Dermis blood vessel endothelial cell (primary cell): Measurements from ENCODE around the gene GRIK2. TPM values are rescaled to one million over a fixed set of nuclear protein-coding genes. Genes with fewer than 3 reads are reported as not detected.
"Not testable (repeated sequence)": the region's sequence is repeated elsewhere in the genome, so short reads cannot be mapped to it uniquely, and the experiment has no call there.

Experiments used
- DNase-seq: peaks from one replicate; pipeline ENCODE4 v3.0.0; 2010
- total RNA-seq: library from RNA; depleted of rRNA; stranded (reverse); fragments of >200 nt; gene quantifications from 2 replicates; pipeline ENCODE4 v1.2.3, GENCODE V29; 2014

GRIK2 gene
- total RNA-seq, 1 donor from 2014 or later: 0.34 TPM

DNA sequence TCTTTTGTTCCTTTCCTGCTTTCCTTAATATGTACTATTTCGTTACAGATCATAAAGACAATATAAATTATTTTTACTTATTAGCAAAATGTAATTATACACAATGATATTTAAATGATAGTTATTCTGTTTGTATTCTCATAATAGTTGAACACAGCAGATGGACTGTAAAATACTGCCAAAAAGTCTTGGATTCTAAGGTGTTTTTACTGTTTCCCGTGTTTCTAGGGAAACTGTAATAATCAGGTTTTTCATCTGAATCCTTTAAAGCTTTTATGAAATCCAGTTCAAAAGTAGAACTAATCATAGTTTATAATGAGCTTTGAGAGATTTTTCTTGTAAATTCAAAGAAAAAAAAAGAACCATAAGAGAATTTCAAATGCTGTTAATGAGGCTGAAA lies 148.4 kb downstream of the GRIK2 start:
- DNase-seq: no peak

- DNase-seq: no peak
These were observed 150.3 kb downstream of the GRIK2 start for GRCh38 chr6:101543796-101544195.

DNA sequence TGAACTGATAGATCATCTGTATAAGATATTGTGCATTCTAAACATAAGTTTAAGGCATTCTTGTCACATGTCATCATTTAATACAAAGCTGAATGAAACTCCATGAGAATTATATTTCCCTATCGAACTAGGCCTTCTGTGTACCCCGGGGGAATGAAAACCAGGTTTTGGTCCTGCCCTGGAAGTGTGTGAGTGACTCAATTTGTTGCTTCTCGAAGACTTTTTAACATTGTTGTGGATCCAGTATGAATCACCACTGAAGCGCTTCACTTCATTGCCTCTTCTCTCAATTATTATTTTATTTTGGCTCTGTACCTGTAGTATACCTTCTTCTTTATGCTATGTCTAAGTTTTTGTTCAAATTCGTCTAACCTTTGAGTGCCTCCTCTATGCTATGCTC lies 150.8 kb downstream of the GRIK2 start:
- DNase-seq: no peak

DNA sequence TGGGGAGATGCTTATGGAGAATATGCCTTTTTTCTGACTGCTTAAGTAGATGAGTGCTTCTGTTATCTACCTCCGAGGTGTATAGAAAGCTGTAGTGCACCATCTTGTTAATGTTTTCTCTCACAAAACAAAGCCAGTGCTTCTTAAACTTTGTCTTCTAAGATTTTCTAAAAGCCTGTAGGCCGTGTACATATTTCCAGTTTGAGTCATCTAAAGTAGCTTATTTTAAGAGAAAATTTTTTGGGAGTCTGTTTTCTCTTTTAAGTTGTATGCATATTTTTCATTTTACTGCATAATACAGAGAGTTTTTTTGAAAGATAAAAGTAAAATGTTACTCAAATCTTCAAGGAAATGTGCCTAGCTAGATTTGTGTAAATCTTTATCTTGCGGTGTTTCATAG lies 151.7 kb downstream of the GRIK2 start:
- DNase-seq: no peak

DNA sequence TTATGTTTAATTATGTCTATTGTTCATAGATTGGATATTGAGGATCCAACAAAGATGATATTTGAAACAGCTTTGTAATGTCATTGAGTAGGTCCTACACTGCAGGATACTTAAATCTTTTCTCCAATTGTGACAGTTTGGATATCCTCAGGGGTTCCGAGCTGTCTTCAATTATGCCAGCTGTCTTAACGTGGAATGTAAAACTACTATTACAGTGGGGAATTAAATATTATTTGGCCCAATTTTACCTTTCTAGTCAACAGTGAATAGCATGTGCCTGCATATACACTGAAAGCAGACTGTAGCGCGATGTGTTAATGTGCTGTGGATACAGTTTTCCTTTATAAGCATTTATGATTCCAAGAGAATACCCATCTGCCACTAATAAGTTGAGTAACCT lies 156.9 kb downstream of the GRIK2 start:
- DNase-seq: no peak

DNA sequence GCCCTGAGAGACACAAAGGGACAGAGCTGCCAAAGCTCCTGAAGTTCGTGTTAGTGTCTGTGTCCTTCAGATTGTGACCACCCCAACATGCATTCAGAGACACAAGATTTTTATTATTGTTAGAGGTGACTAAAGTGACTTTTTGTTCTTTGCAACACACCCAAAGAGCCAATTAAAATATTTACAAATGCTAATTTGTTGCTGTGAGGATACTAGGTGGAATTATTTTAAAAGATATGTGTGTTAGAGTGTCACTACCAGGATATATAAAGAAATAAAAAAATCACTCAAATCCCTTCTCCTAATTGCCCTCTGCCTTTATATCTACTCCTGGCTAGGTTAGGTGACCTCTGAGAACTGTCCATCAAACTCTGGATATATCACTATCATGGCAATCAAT lies 160.7 kb downstream of the GRIK2 start:
- no peak for DNase-seq

DNA sequence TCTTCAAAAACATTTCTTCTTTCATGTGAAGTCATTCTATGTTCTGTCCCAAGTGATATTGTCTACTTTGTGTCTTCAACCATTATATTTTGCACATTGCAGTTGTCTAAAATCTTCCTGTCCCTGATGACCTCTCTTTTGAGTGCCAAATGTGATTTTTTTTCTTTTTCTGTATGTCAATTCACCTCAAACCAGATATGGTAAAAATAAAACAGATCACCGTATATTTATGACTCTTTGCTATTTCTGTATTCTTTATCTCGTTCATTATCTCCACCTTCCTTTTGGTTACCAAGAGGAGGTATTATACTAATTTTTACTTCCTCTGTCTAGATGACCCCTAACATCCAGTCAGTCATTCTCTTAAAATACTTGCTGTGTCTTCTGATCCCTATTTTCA lies 165.2 kb downstream of the GRIK2 start:
- DNase-seq: no peak

DNA sequence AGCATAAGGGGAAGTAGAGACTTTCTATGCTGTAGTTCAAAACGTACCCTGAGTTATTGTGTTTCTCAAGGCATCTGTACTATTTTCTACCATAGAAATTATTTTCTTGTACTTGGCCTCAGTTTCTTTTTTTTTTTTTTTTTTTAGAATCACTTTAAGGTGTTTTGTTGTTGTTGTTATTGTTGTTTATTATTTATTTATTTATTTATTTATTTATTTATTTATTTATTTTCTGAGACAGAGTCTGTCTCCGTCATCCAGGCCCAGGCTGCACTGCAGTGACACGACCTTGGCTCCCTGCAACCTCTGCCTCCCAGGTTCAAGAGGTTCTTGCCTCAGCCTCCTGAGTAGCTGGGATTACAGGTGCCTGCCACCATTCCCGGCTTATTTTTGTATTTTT lies 179.1 kb downstream of the GRIK2 start:
- no peak for DNase-seq

- DNase-seq: no peak
These were observed 183.6 kb downstream of the GRIK2 start for GRCh38 chr6:101577091-101577490.

GRCh38 chr6:101578306-101578705 lies 184.8 kb downstream of the GRIK2 start:
- no peak for DNase-seq

GRCh38 chr6:101582792-101583191 lies 189.3 kb downstream of the GRIK2 start:
- DNase-seq: no peak

DNA sequence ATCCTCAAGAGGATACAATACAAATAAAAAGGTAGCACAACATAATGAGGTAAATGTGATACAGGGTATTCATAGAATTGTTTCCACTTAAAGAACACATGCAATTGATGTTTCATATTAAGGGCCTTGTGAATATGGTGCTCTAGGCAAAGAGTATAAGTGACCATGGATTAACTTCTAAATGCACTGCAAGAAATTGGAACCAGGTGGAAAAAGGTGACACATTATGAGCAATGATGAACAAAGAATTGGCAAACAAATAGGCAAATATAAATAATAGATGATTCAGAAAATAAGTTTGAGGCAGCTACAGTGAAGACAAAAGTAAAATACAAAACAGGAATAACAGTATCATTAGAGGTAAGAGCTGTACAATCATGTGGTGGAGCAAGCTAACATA lies 192.0 kb downstream of the GRIK2 start:
- no peak for DNase-seq

- DNase-seq: no peak
These were observed 194.8 kb downstream of the GRIK2 start for GRCh38 chr6:101588343-101588742.

- no peak for DNase-seq
These were observed 201.8 kb downstream of the GRIK2 start for GRCh38 chr6:101595276-101595675.

DNA sequence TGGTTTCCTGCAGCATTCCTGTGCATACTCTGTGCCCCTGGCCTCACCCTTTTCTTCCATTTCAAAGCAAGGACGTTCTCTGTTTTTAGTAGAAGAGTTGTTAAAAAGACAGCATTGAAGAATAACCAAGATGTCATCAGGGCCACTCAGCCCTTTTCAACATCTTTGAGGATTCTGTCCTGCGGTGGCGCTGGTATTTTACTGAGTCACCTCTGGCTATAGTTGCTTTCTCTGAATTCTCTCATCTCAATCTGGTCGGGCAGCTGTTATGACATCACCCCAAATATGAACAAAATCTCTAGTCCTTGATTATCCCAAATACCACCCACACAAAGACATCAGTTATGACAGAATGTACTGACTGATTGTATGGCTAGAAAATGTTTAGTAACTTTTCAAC lies 204.2 kb downstream of the GRIK2 start:
- no peak for DNase-seq

GRCh38 chr6:101605426-101605825 lies 211.9 kb downstream of the GRIK2 start:
- no peak for DNase-seq

- no peak for DNase-seq
These were observed 212.4 kb downstream of the GRIK2 start for GRCh38 chr6:101605874-101606273.

- no peak for DNase-seq
These were observed 213.7 kb downstream of the GRIK2 start for GRCh38 chr6:101607111-101607690.

- no peak for DNase-seq
These were observed 215.2 kb downstream of the GRIK2 start for GRCh38 chr6:101608703-101609102.

DNA sequence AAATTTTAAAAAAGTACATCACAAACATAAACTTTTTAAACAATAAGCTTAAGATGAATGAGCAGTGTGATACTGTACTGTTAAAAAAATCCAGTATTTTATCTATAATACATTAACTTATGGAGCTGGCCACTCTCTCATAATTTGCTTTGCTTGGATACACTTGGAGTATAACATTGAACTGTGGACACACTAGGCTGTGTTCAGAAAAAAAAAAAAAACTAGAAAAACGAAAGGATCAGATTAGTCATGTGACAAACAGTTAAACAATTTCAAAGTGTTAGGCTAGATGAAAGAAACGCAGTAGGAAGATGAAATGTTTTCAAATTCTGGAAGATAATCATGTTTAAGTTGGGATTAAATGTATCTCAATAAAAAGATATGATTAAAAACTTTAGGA lies 220.0 kb downstream of the GRIK2 start:
- DNase-seq: no peak

- DNase-seq: no peak
These were observed 221.3 kb downstream of the GRIK2 start for GRCh38 chr6:101614774-101615173.

GRCh38 chr6:101626269-101626668 lies 232.8 kb downstream of the GRIK2 start:
- DNase-seq: no peak

GRCh38 chr6:101630941-101631340 lies 237.4 kb downstream of the GRIK2 start:
- DNase-seq: no peak

DNA sequence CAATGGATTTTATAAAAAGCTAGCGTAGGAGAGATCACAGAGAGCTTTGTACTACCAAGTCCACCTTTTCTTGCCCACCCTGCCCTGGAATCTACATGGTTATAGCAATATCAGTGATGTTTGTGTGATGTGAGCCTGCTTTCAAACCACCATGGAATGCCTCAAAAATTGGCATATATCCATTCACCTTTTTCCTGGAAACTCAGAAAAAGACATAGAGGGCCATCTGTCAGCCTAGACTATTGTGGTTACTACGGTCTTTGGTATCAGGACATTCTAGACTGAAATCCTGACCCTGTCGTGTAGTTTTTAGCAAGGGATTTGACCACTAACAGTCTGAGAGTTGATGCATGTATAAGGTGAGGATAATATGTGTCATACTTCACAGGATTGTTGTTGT lies 239.6 kb downstream of the GRIK2 start:
- no peak for DNase-seq

DNA sequence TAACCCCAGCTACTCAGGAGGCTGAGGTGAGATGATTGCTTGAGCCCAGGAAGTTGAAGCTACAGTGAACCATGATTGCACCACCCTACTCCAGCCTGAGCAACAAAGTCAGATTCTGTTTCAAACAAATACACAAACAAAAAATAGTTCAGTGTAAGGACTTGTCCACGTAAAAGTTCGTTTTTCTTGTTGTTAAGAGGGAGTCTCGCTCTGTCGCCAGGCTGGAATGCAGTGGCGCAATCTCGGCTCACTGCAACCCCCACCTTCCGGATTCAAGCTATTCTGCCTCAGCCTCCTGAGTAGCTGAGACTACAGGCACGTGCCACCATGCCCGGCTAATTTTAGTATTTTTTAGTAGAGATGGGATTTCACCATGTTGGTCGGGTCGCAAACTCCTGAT lies 245.4 kb downstream of the GRIK2 start:
- not testable (repeated sequence) for DNase-seq

DNA sequence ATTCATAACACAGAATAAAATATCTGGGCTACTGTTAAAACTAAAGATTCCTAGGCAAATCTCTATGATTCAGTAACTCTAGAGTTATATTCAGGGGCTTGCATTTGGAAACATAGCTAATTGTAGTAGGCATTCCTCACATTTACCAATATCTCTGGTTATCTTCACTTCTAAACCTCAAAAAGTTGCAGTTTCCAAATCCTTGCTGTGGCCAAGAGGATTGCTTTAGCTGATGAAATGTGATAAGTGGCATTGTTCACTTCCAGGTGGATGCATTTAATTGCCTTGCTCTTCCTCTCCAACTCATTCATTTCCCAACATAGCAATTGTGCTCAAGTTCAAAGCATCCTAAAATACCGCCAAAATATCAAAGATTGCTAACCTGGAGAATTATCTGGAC lies 246.6 kb downstream of the GRIK2 start:
- no peak for DNase-seq
